NCI-H526 treated with DMSO at 0.1 percent for 48 hours (cell line): ENCODE results near the gene KPNA3.
"Not testable (repeated sequence)": the region's sequence is repeated elsewhere in the genome, so short reads cannot be mapped to it uniquely, and the experiment has no call there.

Source experiments
- DNase-seq: peaks from one replicate; lab custom pipeline; 2025; lab: John Stamatoyannopoulos, UW

KPNA3 gene

DNA sequence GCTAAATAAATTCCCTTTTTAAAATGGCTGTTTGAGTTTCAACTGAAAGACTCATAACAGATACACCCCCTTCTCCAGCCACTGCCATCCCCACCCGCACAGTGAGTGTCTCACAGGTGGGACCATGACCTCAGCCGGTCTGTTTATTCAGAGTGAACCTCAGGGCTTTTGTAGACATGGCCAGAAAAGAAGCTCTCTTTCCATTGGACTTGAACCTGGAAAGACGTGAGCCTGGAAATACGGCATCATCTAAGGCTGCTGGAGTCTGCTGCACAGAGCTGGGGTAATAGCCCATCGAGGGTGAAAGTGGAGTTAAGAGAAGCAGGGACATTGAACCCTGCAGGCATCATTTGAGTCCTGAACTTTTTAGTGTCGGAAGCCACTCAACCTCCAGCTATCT, 15.2 kb upstream of the KPNA3 start:
- DNase-seq: no peak

DNA sequence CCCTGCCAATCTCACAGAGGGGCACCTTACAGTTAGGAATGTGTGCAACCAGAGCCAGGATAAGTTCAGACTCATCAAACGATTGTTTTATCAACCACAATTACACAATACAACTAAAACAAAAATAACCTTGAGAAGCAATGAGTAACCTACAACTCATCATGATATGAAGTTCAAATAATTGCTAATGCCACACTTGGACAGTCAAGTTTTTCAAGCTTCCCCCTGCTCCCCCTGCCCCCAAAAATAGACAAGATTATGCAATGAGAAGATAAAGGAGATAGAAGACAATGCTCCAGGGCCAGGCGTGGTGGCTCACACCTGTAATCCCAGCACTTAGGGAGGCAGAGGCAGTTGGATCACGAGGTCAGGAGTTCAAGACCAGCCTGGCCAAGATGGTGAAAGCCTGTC, 13.6 kb upstream of the KPNA3 start:
- DNase-seq: no peak

DNA sequence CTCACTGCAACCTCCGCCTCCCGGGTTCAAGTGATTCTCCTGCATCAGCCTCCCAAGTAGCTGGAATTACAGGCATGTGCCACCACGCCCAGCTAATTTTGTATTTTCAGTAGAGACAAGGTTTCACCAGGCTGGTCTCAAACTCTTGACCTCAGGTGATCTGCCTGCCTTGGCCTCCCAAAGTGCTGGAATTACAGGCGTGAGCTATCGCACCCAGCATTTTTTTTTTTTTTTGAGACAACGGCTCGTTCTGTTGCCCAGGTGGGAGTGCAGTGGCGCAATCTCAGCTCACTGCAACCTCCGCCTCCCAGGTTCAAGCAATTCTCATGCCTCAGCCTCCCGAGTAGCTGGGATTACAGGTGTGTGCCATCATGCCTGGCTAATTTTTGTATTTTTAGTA, 10.6 kb upstream of the KPNA3 start:
- not testable (repeated sequence) for DNase-seq

DNA sequence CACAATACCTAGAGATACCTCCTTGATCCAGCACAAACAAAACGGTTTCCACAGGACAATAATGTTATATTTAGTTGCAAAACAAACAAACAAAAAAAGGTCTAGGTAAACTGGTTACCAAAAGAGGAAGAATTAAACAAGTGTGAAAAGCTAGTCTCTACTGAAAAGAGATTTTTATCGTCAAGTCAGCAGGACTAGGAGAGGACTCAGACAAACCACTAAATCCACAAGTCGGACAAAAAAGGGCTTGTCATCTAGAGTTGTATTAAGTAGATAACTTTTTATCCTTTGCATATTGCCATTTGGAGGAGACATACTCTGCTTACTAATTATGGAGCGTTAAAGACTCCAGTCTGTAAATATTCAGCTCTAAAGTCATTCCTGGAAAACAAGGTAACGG, 9.9 kb upstream of the KPNA3 start:
- DNase-seq: no peak

DNA sequence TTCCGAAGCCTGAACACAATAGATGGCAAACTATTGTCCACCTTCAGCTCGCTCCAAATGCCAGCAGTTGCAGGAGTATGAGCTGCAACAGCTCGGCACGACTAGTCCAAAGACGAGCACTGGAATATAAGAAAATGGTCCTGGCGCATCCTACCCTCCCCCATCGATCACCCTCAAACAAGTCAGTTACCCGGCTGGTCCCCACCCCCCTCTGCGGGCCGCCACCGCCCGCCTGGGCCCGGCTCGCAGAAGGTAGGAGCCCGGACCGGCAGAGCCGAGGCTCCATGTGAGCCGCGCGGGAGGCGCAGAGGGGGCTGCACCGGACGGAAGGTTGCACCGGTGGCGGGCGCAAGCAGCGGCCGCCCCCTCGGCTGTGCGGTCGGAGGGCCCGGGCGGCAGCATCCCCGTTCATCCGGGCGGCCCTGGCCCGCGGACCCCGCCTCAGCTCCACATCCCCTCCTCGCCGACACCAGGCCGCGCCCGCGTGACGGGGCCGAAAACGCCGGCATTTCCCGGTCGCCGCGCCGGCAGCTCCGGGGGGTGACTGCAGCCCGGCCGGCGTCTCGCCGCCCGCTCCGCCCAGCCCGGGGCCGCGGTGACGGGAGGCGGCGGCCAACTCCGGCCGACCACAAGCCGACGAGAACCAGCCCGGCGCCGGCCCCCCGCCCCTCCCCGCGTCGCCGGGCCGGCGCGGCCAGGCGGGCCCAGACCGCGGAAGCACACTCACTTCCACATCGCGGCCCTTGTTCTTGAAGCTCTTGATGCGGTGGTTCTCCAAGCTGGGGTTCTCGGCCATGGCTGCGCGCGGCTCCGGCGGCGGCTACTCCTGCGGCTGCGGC, 552 bp downstream of the KPNA3 start:
- peak; percentile 78 for DNase-seq

DNA sequence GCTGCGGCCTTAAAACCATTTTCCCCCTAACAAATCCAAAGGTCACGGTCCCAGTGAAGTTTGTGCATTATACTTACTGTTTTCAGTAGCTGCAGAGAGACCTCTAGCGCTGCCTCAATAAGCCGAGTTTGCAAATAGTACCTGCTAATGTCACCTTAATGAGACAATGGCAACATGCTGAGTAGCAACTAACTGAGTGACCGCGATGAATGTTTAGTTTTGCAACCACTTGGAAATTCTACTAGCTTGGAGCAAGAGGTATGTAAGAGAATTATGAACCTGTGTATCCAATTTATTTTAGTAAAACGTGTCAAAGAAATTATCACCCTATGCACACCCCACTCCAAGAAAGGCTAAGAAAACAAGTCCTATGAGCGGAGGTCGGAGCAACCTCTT, 1.2 kb downstream of the KPNA3 start:
- DNase-seq: peak; percentile 78

DNA sequence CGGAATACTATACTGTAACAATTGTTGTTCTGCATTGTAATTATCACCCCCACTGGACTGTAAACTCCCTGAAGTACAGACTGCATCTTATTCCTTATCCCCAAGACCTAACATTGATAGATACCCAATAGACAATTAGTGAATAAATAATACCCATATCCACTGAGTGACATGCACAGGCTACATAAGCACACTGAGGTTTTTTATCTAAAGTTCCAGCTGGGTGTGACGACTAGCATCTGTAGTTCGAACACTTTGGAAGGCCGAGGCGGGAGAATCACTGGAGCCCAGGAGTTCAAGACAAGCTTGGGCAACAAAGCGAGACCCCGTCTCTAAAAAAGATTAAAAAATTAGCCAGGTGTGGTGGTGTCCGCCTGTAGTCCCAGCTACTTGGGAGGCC, 2.5 kb downstream of the KPNA3 start:
- no peak for DNase-seq

DNA sequence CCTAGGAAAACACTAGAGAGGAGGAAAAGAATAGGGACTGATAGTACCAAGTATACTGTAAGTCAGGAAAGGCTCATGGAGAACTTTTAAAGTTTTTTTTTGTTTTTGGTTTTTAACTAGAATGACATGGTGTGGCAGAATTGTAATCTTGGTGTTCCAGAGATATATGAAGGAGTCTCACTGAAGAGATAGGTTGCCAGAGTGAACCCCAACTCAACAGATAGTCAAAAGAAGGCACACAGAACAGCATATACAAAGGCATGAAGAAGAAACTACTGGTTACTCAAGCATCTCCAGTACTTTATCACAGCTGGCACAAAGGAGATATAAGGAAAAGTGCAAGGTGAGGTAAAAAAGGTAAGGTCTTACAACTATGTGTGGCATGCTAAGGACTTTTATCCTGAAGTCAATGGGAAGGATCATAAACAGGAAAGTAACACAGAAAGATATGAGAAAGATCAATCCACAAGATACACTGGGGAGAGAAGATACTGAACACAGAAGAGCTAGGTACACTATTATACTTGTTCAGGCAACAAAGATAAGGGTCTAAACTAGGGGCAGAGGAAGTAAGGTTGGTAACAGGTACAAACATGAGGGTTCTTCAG, 6.0 kb downstream of the KPNA3 start:
- no peak for DNase-seq

DNA sequence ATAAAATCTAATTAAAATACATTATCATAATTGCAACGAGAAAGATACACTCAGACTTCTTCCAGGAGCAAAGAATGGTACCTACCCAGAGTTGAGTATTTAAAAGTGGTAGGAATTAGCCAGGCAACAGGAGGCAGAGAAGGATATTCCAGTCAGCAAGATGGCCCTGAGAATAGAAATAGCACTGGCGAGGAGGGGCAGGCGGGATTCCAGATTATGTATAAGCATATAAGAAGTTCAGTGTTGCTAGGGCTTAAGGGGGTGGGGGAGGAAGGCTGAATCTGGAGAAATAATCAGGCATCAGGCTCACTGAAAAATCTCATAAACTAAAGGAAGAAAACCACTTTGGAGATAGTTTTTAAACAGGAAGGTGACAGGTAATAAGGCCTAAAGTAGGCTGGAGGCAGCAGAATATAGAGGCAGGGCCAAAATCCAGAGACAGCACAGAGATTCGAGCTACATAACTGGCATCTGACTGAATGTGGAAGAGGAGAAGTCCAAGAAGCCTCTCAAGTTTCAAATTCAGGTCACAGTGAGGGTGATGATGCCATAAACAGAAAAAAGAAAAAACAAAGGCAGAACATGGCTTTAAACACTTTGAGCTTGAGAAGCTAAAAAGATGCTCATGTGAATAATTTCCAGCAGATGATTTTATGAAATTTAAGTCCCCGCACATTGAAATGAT, 7.5 kb downstream of the KPNA3 start:
- DNase-seq: no peak

DNA sequence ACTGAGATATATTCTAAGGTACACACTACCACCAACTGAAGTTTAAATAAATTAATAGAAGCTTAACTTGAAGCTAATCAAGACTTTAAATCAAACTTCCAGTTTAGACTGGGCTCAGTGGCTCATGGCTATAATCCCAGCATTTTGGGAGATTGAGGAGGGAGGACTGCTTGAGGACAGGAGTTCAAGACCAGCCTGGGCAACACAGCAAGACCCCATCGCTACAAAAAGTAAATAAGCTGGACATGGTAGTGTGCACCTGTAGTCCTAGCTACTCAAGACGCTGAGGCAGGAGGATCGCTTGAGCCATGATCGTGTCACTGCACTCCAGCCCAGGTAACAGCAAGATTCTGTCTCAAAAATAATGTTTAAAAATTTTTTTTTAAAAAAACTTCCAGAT, 8.6 kb downstream of the KPNA3 start:
- no peak for DNase-seq

DNA sequence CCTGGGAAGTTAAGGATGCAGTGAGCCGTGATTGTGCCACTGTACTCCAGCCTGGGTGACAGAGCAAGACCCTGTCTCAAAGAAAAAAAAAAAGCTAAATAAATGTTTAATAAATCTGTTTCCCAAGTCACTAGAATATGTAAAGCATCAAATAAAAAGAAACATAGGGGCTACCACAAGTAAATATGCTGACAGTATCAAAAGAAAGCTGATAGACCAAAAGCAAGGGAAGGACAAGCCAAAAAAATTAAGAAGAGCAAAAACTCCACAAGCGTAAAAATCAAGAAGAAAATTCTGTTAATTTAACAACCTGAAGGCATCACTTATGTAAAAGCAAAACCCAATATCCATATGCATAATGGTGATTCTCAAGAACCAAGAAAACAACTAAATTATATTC, 9.7 kb downstream of the KPNA3 start:
- no peak for DNase-seq

DNA sequence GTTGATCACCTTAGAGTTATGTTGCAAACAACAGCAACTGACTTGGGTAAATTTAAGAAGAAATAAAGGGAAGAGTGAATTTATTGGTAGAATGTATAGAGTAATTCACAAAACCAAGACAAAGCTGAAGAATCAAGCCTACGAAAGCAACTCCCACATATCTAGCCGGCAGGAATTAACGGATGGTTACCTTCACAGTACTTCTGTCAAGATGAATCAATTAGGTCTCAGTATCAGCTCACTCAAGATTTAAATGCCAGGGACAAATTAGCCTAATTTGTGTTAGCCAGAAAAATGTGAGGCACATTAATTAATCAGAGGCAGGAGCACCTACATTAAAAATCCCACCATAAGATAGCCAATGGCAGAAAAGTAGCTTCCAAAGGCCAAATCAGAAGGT, 10.7 kb downstream of the KPNA3 start:
- DNase-seq: no peak

DNA sequence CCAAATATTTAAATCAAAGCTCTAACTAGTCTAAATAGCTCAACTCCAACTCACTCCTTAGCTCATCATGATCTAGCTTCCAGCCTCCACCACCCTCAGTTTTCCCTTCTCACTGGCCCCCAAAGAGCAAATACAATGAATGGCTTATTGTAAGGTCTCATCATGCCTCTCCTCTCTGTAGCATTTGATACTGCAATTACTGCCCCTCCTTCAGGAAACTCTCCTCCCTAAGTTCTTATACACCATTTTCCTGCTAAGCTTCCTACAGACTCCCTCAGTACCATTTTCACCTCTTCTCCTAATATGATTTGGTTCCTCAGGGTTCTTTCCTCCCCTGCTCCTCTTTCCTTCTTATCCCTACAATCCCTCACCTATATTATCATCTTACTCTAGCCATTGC, 12.8 kb downstream of the KPNA3 start:
- no peak for DNase-seq

DNA sequence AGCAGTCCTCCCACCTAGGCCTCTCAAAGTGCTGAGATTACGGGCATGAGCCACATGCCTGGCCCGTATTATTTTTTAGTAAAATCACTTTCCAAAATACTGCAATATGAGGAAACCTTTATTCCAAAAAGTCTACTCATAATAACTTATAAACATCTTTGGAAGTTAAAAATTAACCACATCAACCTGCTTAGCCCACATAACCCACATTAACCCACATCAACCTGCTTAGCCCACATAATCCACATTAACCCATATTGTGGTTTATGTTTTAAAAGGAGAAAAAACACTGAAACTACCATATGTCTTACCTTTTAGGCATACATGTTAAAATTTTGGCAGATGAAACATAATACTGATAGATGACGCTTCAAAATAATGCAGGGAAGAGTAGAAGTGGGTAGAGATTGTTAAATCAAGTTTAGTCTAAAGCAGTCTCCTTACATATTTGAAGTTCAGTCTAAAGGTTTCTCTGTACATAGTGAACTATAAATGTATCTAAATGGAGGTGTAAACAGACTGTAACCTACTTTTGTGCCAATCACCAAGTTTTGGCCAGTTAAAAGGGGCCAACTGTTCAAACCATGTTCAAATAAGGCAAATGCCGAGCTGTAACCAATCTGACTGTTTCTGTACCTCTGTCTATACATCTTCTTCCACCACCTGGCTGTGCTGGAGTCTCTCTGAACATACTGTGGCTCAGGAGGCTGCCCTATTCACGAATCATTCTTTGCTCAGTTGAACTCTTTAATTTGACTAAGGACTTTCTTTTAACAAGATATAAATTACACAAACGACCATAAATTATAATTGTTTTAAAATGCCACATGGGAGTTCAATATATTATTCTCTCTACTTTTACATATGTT, 14.5 kb downstream of the KPNA3 start:
- DNase-seq: no peak

DNA sequence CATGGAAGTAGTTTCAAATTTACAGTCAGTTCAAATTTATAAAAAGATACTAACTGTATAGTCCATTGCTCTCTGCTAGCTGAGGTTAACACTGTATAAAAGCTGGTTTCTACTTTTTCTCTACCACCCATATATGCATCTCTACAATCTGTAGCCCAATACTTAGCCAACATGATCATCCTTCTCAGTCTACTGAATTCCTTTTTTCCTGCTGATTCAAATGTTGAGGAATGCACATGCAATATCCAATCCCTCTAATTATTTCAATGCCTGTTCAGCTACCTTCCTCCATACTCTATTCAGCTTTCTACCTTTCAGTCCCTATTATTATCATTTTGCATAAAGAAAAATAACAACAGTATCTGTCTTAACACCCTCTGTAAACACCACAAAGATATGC, 15.6 kb downstream of the KPNA3 start:
- DNase-seq: no peak

DNA sequence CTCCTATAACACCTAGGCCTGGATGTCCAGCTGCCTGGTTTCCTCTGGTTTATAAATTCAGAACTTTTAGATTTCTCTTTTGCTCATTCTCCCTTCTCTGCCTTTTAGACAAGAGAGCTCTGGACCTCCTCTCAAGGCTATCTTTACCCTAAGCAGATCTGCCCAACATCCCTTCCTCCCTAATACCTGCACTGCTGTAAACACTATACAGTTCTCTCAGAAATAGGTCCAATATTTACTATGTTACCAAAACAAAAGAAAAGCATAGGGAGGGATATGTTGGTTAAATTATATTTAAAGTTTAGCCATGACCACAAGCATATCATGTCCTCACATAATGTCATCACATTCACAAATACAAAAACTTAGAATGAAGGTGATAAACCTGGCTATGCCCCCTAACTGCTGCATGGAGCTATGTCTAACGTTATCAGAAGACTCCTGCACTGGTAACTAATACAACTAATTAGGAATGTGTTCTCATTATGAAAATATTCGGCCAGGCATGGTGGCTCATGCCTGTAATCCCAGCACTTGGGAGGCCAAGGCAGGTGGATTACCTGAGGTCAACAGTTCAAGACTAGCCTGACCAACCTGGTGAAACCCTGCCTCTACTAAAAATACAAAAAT, 18.0 kb downstream of the KPNA3 start:
- no peak for DNase-seq

DNA sequence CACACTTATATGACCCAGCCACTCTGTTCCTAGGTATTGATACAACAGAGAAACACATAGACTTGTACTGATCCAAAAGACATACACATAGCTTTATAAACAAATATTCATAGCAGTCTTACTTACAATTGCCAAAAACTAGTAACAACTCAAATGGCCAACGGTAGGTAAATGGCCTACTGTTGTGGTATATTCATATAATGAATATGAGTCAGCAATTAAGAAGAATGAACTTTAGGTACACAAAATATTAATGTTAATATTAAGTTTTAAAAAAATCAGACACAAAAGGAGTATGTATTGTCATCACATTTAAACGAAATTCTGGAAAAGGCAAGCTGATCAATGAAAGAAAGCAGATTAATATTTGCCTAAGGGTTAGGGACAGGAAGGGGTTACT, 19.7 kb downstream of the KPNA3 start:
- no peak for DNase-seq

DNA sequence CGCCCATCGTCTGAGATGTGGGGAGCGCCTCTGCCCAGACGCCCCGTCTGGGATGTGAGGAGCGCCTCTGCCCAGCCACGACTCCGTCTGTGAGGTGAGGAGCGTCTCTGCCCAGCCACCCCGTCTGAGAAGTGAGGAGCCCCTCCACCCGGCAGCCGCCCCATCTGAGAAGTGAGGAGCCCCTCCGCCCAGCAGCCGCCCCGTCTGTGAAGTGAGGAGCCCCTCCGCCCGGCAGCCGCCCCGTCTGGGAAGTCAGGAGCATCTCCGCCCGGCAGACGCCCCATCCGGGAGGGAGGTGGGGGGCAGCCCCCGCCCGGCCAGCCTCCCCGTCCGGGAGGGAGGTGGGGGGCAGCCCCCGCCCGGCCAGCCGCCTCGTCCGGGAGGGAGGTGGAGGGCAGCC, 30.7 kb downstream of the KPNA3 start:
- not testable (repeated sequence) for DNase-seq

DNA sequence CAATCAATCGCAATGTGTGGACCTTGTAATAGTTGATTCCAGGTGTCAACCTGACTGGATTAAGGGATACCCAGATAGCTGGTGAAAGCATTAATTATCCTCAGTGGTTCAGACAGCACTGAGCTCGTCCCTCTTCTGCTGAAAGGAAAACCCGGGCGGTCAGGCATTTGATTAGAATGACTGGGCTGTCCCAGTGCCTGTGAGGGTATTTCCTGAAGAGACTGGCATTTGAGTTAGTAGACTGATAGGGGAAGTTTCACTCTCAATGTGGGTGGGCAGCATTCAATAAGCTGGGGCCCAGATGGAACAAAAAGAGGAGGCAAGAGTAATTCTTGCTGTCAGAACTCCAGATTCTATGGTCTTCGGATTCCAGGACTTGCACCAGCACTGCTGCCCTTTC, 31.9 kb downstream of the KPNA3 start:
- DNase-seq: no peak

DNA sequence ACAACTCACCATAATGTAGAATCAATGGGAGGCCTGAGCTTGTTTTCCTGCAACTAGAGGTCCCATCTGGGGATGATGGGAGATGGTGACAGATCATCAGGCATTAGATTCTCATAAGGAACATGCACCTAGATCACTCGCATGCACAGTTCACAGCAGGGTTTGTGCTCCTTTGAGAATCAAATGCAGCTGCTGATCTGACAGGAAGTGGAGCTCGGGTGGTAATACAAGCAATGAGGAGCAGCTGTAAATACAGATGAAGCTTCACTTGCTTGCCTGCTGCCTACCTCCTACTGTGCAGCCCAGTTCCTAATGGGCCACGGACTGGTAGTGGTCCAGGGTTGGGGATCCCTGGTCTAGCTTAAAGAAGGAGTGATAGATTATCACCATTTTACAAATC, 33.0 kb downstream of the KPNA3 start:
- no peak for DNase-seq

DNA sequence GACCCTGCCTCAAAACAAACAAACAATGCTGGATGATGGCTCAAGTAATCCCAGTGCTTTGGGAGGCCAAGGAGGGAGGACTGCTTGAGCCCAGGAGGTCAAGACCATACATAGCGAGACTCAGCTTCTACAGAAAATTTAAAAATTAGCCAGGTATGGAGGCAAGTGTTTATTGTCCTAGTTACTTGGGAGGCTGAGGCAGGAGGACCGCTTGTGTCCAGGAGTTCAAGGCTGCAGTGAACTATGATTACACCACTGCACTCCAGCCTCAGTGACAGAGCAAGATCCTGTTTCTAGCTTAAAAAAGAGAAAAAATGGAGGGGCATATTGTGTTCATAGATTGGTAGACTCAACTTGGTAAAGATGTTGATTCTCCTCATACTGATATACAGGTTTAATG, 36.2 kb downstream of the KPNA3 start:
- no peak for DNase-seq

DNA sequence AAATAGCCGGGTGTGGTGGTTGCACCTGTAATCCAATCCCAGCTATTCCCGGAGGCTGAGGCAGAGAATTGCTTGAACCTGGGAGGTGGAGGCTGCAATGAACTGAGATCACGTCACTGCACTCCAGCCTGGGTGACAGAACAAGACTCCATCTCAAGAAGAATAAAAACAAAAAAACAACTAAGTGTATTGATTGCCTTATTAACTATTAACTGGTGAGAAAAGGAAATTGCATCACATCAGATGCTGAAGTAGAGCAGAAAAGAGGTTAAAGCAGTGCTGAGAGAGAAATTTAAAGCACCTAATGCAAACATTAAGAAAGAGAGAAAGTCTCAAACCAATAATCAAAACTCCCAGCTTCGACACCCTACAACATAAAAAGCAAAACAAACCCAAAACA, 38.3 kb downstream of the KPNA3 start:
- no peak for DNase-seq
